ENCODE measurements around the gene REL. TPM values are rescaled to one million over a fixed set of nuclear protein-coding genes. Genes with fewer than 3 reads are reported as not detected.

Gene REL
- polyA plus RNA-seq, 1 of the 3 experiments (the other 2 are of a cell fraction), result 0.59 TPM

- Histone ChIP-seq H3K36me3 (replicated peaks in 1 of 2; ENCODE audit: control insufficient read depth in 1 of 2, insufficient read depth in 2 of 2, low read length in 1 of 2) (no peaks in the 10 kb centered on the region), H4K20me1 (ENCODE audit: insufficient read depth) (no peaks in the 10 kb centered on the region), H3F3A (replicated peaks; ENCODE audit: insufficient read depth) (no peaks in the 10 kb centered on the region), H3K27ac (ENCODE audit: low read depth in 2 of 2, low read length in 1 of 2) (no peak overlapping the region), H3K9ac (no peak overlapping the region), H2AFZ (ENCODE audit: low read depth) (no peak overlapping the region), H3K4me3 (ENCODE audit: low read depth in 2 of 2, low read length in 1 of 2) (no peak overlapping the region), H3K9me3 (no peaks in the 10 kb centered on the region), H3K27me3 (ENCODE audit: insufficient read depth) (no peaks in the 10 kb centered on the region), H3K9me2 (no peaks in the 10 kb centered on the region), H3K4me2 (no peak overlapping the region), H3K4me1 (ENCODE audit: control insufficient read depth in 1 of 2, insufficient read depth in 2 of 2, low read depth in 1 of 2, low read length in 1 of 2) (no peaks in the 10 kb centered on the region), H3K79me2 (ENCODE audit: insufficient read depth) (no peaks in the 10 kb centered on the region; the same call in 1 of the 2 replicates)
- DNase-seq, result no peak
- 95% methylated on average over 8 of the region's 8 CpGs for WGBS (ENCODE audit: low lambda C conversion rate)
- no peak for TF ChIP-seq GABPA (IDR thresholded peaks at IDR 0.05; ENCODE audit: low read depth)
- no peak for TF ChIP-seq MXI1 (IDR thresholded peaks at IDR 0.05; ENCODE audit: low read depth, low read length)
- POLR2A ChIA-PET, result no interaction called here
- CTCF ChIA-PET, result no interaction called here
Observed at GRCh38 chr2:60907329-60907728, 26.0 kb downstream of the REL start.

GRCh38 chr2:60925994-60926740 lies 44.8 kb downstream of the REL start:
- H3K4me3 ChIP-seq (ENCODE audit: low read depth in 2 of 2, low read length in 1 of 2), result no peak overlapping the region
- peak overlapping the region; percentile 6 to 48; a peak in 2 of 4 replicates for H3K27ac ChIP-seq (ENCODE audit: low read depth in 2 of 2, low read length in 1 of 2)
- POLR2A ChIA-PET, result no interaction called here
- H3K27me3 ChIP-seq (ENCODE audit: insufficient read depth), result no peaks in the 10 kb centered on the region
- 94% methylated on average over 7 of the region's 7 CpGs for WGBS (ENCODE audit: low lambda C conversion rate)
- DNase-seq, result no peak
- H3K9me3 ChIP-seq, result no peaks in the 10 kb centered on the region
- peaks cover 9% of the 10 kb centered on the region for H3F3A ChIP-seq (replicated peaks; ENCODE audit: insufficient read depth)
- H3K79me2 ChIP-seq (ENCODE audit: insufficient read depth), result no peaks in the 10 kb centered on the region
- TF ChIP-seq FOXM1 (IDR thresholded peaks at IDR 0.05; ENCODE audit: low read depth) (no peak), MEF2A (IDR thresholded peaks at IDR 0.05; ENCODE audit: borderline replicate concordance, low read depth) (no peak), GATA2 (CRISPR knock-in tag; IDR thresholded peaks at IDR 0.05) (no peak)
- no peaks in the 10 kb centered on the region for H3K9me2 ChIP-seq
- no peak overlapping the region for H3K9ac ChIP-seq
- peaks cover 13 to 20% of the 10 kb centered on the region in 2 experiments for H3K36me3 ChIP-seq (replicated peaks in 1 of 2; ENCODE audit: control insufficient read depth in 1 of 2, insufficient read depth in 2 of 2, low read length in 1 of 2)
- CTCF ChIA-PET, result interaction anchor here (0.7 to 1.0 kb wide), 2 partner anchors 12 to 15 kb away, joined by 4 read pairs; no protein-coding TSS in a partner anchor
- peaks cover 0 to 8% of the 10 kb centered on the region in 2 experiments; a peak in 2 of 4 replicates for H3K4me1 ChIP-seq (ENCODE audit: control insufficient read depth in 1 of 2, insufficient read depth in 2 of 2, low read depth in 1 of 2, low read length in 1 of 2)
- no peak overlapping the region for H3K4me2 ChIP-seq
- H2AFZ ChIP-seq (ENCODE audit: low read depth), result no peak overlapping the region
- no peaks in the 10 kb centered on the region for H4K20me1 ChIP-seq (ENCODE audit: insufficient read depth)

- H3K79me2 ChIP-seq (ENCODE audit: insufficient read depth), result no peaks in the 10 kb centered on the region
- no peak overlapping the region for H3K4me3 ChIP-seq (ENCODE audit: low read depth in 2 of 2, low read length in 1 of 2)
- H3K27ac ChIP-seq (ENCODE audit: low read depth in 2 of 2, low read length in 1 of 2), result peak overlapping the region; percentile 7 to 48; a peak in 2 of 4 replicates
- no peak for DNase-seq
- H3K36me3 ChIP-seq (replicated peaks in 1 of 2; ENCODE audit: control insufficient read depth in 1 of 2, insufficient read depth in 2 of 2, low read length in 1 of 2), result peaks cover 8 to 15% of the 10 kb centered on the region in 2 experiments
- H4K20me1 ChIP-seq (ENCODE audit: insufficient read depth), result no peaks in the 10 kb centered on the region
- WGBS (ENCODE audit: low lambda C conversion rate), result 98% methylated on average over 3 of the region's 3 CpGs
- ChIA-PET POLR2A (no interaction called here), CTCF (interaction anchor here (0.7 to 1.0 kb wide), 2 partner anchors 12 to 14 kb away, joined by 4 read pairs; no protein-coding TSS in a partner anchor)
- H3K4me2 ChIP-seq, result no peak overlapping the region
- peaks cover 0 to 8% of the 10 kb centered on the region in 2 experiments; a peak in 2 of 4 replicates for H3K4me1 ChIP-seq (ENCODE audit: control insufficient read depth in 1 of 2, insufficient read depth in 2 of 2, low read depth in 1 of 2, low read length in 1 of 2)
- peaks cover 9% of the 10 kb centered on the region for H3F3A ChIP-seq (replicated peaks; ENCODE audit: insufficient read depth)
- no peaks in the 10 kb centered on the region for H3K9me2 ChIP-seq
- no peak overlapping the region for H3K9ac ChIP-seq
- H2AFZ ChIP-seq (ENCODE audit: low read depth), result no peak overlapping the region
- H3K9me3 ChIP-seq, result no peaks in the 10 kb centered on the region
- no peaks in the 10 kb centered on the region for H3K27me3 ChIP-seq (ENCODE audit: insufficient read depth)
- no peak for TF ChIP-seq MAX (IDR thresholded peaks at IDR 0.05; ENCODE audit: low read depth)
- no peak for TF ChIP-seq FOXJ3 (CRISPR knock-in tag; IDR thresholded peaks at IDR 0.05)
- no peak for TF ChIP-seq POLR2AphosphoS5 (IDR thresholded peaks at IDR 0.05; ENCODE audit: low read depth, low read length)
- TF ChIP-seq RXRA (IDR thresholded peaks at IDR 0.05; ENCODE audit: borderline replicate concordance, low read depth), result no peak
- TF ChIP-seq CHD2 (IDR thresholded peaks at IDR 0.05; ENCODE audit: low read length, partially characterized antibody), result no peak
- TF ChIP-seq JUND (IDR thresholded peaks at IDR 0.05), result no peak
- no peak for TF ChIP-seq TCF12 (IDR thresholded peaks at IDR 0.05)
- TF ChIP-seq EP300 (IDR thresholded peaks at IDR 0.05; ENCODE audit: borderline replicate concordance in 1 of 2, low read depth in 1 of 2, low read length in 1 of 2), result no peak
- no peak for TF ChIP-seq ELF1 (IDR thresholded peaks at IDR 0.05)
- TF ChIP-seq MXI1 (IDR thresholded peaks at IDR 0.05; ENCODE audit: low read depth, low read length), result no peak
- TF ChIP-seq RAD21 (IDR thresholded peaks at IDR 0.05; ENCODE audit: low read length), result no peak
- TF ChIP-seq CTCF (IDR thresholded peaks at IDR 0.05), result no peak
- TF ChIP-seq TEAD4 (IDR thresholded peaks at IDR 0.05; ENCODE audit: borderline replicate concordance, insufficient read depth), result no peak
- TF ChIP-seq FOXM1 (IDR thresholded peaks at IDR 0.05; ENCODE audit: low read depth), result no peak
- no peak for TF ChIP-seq GATA2 (CRISPR knock-in tag; IDR thresholded peaks at IDR 0.05)
- TF ChIP-seq TAF1 (IDR thresholded peaks at IDR 0.05; ENCODE audit: borderline replicate concordance, low read depth, low read length), result no peak
- no peak for TF ChIP-seq USF1 (IDR thresholded peaks at IDR 0.05; ENCODE audit: borderline replicate concordance, low read depth)
Observed at GRCh38 chr2:60926741-60927552, 45.6 kb downstream of the REL start.

Data from SK-N-SH (cell line).